PFSK-1 (cell line): ENCODE results near the gene STAC2.

Source experiments
- FOXP2 ChIP-seq: optimal IDR thresholded peaks from 2 replicates; pipeline ENCODE3; 2011; ENCODE audit warnings: borderline replicate concordance, control low read depth, inconsistent platforms; ENCODE audit not compliant: insufficient read depth; ENCODE audit errors: extremely low read length, extremely low read depth
- POLR2AphosphoS5 ChIP-seq: IDR thresholded peaks from 2 replicates; pipeline ENCODE4 v1.6.1; 2012; ENCODE audit warnings: low read depth, mild to moderate bottlenecking, control low read depth, low read length, moderate library complexity
- REST ChIP-seq, 2 experiments: IDR thresholded peaks; 2 replicates each; pipeline versions ENCODE4 v1.6.1 to v1.8.0; 2011 to 2012; ENCODE audit warnings: low read depth in 2 of 2, low read length in 2 of 2, control low read depth in 1 of 2, inconsistent platforms in 1 of 2, mild to moderate bottlenecking in 1 of 2, moderate library complexity in 1 of 2; ENCODE audit not compliant: insufficient read depth in 1 of 2
- SIN3A ChIP-seq: IDR thresholded peaks from 2 replicates; pipeline ENCODE4 v1.6.1; 2012; ENCODE audit warnings: mild to moderate bottlenecking, low read length, moderate library complexity, borderline replicate concordance; ENCODE audit not compliant: insufficient read depth
- TAF1 ChIP-seq: IDR thresholded peaks from 2 replicates; pipeline ENCODE4 v1.6.1; 2012; ENCODE audit warnings: low read length, control low read depth, borderline replicate concordance; ENCODE audit not compliant: insufficient read depth

- TF ChIP-seq POLR2AphosphoS5 (no peak), REST (IDR thresholded peaks at IDR 0.05; ENCODE audit: insufficient read depth in 1 of 2, low read depth in 2 of 2, low read length in 2 of 2) (no peak), TAF1 (no peak), SIN3A (no peak), FOXP2 (no peak)
These were observed 58.3 kb downstream of the STAC2 start for GRCh38 chr17:39167476-39167875.
